Tibial nerve (tissue), 4 donors: ENCODE data around the gene JMJD1C. TPM values are rescaled to one million over a fixed set of nuclear protein-coding genes. Genes with fewer than 3 reads are reported as not detected.

Experiments used
- DNase-seq, 2 donors: peaks; one replicate each; pipeline ENCODE4 v3.0.0-alpha.2; 2019; ENCODE audit warnings: low spot score in 2 of 2
- H3K27ac ChIP-seq, 4 donors: fragments of 200-600 bp; sonication (generic) in 3 of 4; one replicate each; pipeline ENCODE4 v1.5.1; 2017 to 2019; ENCODE audit warnings: mild to moderate bottlenecking in 1 of 4
- H3K27me3 ChIP-seq, 2 donors: fragments of 200-600 bp; sonication (generic) in 1 of 2; one replicate each; pipeline versions ENCODE4 v1.5.1 to v1.6.0; 2017 to 2019
- H3K36me3 ChIP-seq, 3 donors: fragments of 200-600 bp; sonication (generic); one replicate each; pipeline ENCODE4 v1.5.1; 2018 to 2019
- H3K4me1 ChIP-seq, 4 donors: fragments of 200-600 bp; sonication (generic) in 3 of 4; one replicate each; pipeline ENCODE4 v1.5.1; 2017 to 2019
- H3K4me3 ChIP-seq, 4 donors: fragments of 200-600 bp; sonication (generic) in 3 of 4; one replicate each; pipeline ENCODE4 v1.5.1; 2017 to 2019; ENCODE audit warnings: mild to moderate bottlenecking in 1 of 4, moderate library complexity in 1 of 4
- H3K9me3 ChIP-seq, 4 donors: fragments of 200-600 bp; sonication (generic) in 3 of 4; one replicate each; pipeline ENCODE4 v1.5.1; 2017 to 2019
- CTCF ChIP-seq, 5 experiments: fragments of 200-600 bp in 3 of 5; fragments of 450-650 bp in 2 of 5; sonication (generic) in 3 of 5; IDR thresholded peaks; one replicate each; pipeline ENCODE4 v1.5.1; 2016 to 2019; ENCODE audit warnings: antibody characterized with exemption in 5 of 5, mild to moderate bottlenecking in 3 of 5, moderate library complexity in 2 of 5
- EP300 ChIP-seq, 2 donors: sonication (generic); formaldehyde crosslinking; IDR thresholded peaks; one replicate each; pipeline ENCODE4 v1.6.1; 2017; ENCODE audit warnings: antibody characterized with exemption in 2 of 2, mild to moderate bottlenecking in 1 of 2
- POLR2A ChIP-seq, 2 donors: fragments of 450-650 bp; IDR thresholded peaks; one replicate each; pipeline ENCODE4 v1.6.1; 2017; ENCODE audit warnings: antibody characterized with exemption in 2 of 2, mild to moderate bottlenecking in 2 of 2, moderate library complexity in 2 of 2
- WGBS, 2 donors: methylation state at CpG; one replicate each; pipeline ENCODE4 v1.1.5; 2018; 5-methylcytosine and 5-hydroxymethylcytosine counted together
- total RNA-seq, 4 donors: library from RNA; depleted of rRNA; stranded (reverse); fragments of >200 nt; gene quantifications; one replicate each; pipeline ENCODE4 v1.1.0, GENCODE V29; 2016

Gene JMJD1C
- total RNA-seq, 4 donors from 2014 or later, result 100 to 156 (median 131) TPM

GRCh38 chr10:63436225-63436624 is 29.6 kb downstream of the JMJD1C start:
- Histone ChIP-seq H3K36me3 (no peaks in the 10 kb centered on the region), H3K9me3 (no peaks in the 10 kb centered on the region), H3K27ac (no peak overlapping the region), H3K4me1 (peaks cover 0 to 87% (median 32%) of the 10 kb centered on the region in 4 donors), H3K4me3 (no peak overlapping the region), H3K27me3 (no peaks in the 10 kb centered on the region)
- TF ChIP-seq CTCF (IDR thresholded peaks at IDR 0.05), result no peak
- TF ChIP-seq EP300 (IDR thresholded peaks at IDR 0.05), result no peak
- TF ChIP-seq POLR2A (IDR thresholded peaks at IDR 0.05), result no peak
- DNase-seq, result no peak
- WGBS, 2 donors, result 94 to 95% methylated on average over 1 of the region's 1 CpG

- no peaks in the 10 kb centered on the region for H3K9me3 ChIP-seq
- H3K4me3 ChIP-seq, result no peak overlapping the region
- DNase-seq, result no peak
- TF ChIP-seq EP300 (IDR thresholded peaks at IDR 0.05) (no peak), CTCF (IDR thresholded peaks at IDR 0.05) (no peak), POLR2A (IDR thresholded peaks at IDR 0.05) (no peak)
- peaks cover 0 to 87% (median 28%) of the 10 kb centered on the region in 4 donors for H3K4me1 ChIP-seq
- H3K27ac ChIP-seq, result peak overlapping the region in 1 of 4 donors; percentile 26
- no peaks in the 10 kb centered on the region for H3K36me3 ChIP-seq
- no peaks in the 10 kb centered on the region for H3K27me3 ChIP-seq
- 67 to 72% methylated on average over 13 of the region's 13 CpGs for WGBS, 2 donors
These were observed 30.6 kb downstream of the JMJD1C start for GRCh38 chr10:63434866-63435854.

GRCh38 chr10:63431962-63432797 is 33.6 kb downstream of the JMJD1C start:
- H3K4me3 ChIP-seq, result no peak overlapping the region
- H3K27me3 ChIP-seq, result no peaks in the 10 kb centered on the region
- H3K36me3 ChIP-seq, result no peaks in the 10 kb centered on the region
- H3K9me3 ChIP-seq, result no peaks in the 10 kb centered on the region
- H3K27ac ChIP-seq, result peak overlapping the region in 1 of 4 donors; percentile 23
- no peak for DNase-seq
- TF ChIP-seq EP300 (IDR thresholded peaks at IDR 0.05), result no peak
- TF ChIP-seq CTCF (IDR thresholded peaks at IDR 0.05), result no peak
- TF ChIP-seq POLR2A (IDR thresholded peaks at IDR 0.05), result no peak
- WGBS, 2 donors, result 82 to 85% methylated on average over 5 of the region's 5 CpGs
- peaks cover 0 to 83% (median 34%) of the 10 kb centered on the region in 4 donors for H3K4me1 ChIP-seq

GRCh38 chr10:63430999-63431356 is 34.8 kb downstream of the JMJD1C start:
- H3K27me3 ChIP-seq, result no peaks in the 10 kb centered on the region
- 89 to 92% methylated on average over 1 of the region's 1 CpG for WGBS, 2 donors
- no peaks in the 10 kb centered on the region for H3K9me3 ChIP-seq
- TF ChIP-seq CTCF (IDR thresholded peaks at IDR 0.05), result no peak
- no peak for TF ChIP-seq POLR2A (IDR thresholded peaks at IDR 0.05)
- TF ChIP-seq EP300 (IDR thresholded peaks at IDR 0.05), result no peak
- H3K4me1 ChIP-seq, result peaks cover 0 to 76% (median 30%) of the 10 kb centered on the region in 4 donors
- H3K27ac ChIP-seq, result no peak overlapping the region
- no peak overlapping the region for H3K4me3 ChIP-seq
- no peak for DNase-seq
- no peaks in the 10 kb centered on the region for H3K36me3 ChIP-seq
